ENCODE measurements around the gene LBR.

- TF ChIP-seq POLR2A (IDR thresholded peaks at IDR 0.05) (no peak), CTCF (IDR thresholded peaks at IDR 0.05) (no peak)
Observed at GRCh38 chr1:225466848-225467192, 39.0 kb upstream of the LBR start.
